Naive thymus-derived CD8-positive, alpha-beta T cell (primary cell): ENCODE results near the gene MTHFS. TPM values are rescaled to one million over a fixed set of nuclear protein-coding genes. Genes with fewer than 3 reads are reported as not detected.

Experiments used
- ATAC-seq, 2 donors: fragments of 150-1000 bp; cut with Tn5 transposase in 1 of 2; sonication (Bioruptor Pico), chemical (Tn5 transposase) in 1 of 2; 1 replicate in 1 of 2; 2 replicates in 1 of 2; pipeline ENCODE4 v1.10.0; 2021; ENCODE audit warnings: mild to moderate bottlenecking in 2 of 2, moderate library complexity in 2 of 2
- POLR2A ChIA-PET: fragments of 350-600 bp; sonication (Branson Sonifier 250); formaldehyde crosslinking; loops from one replicate; lab custom pipeline; 2021; ENCODE audit warnings: antibody characterized with exemption; lab: Charles Lee
- DNase-seq, 10 donors: peaks; one replicate each; pipeline versions ENCODE4 v3.0.0 to v3.0.0-alpha.2; 2020 to 2022
- H3K27ac Mint-ChIP-seq, 10 donors: one replicate each; pipeline ENCODE4 v1.8.0; 2020 to 2022; ENCODE audit warnings: mild to moderate bottlenecking in 10 of 10, mixed read lengths in 10 of 10, moderate library complexity in 4 of 10, inconsistent platforms in 1 of 10
- H3K27me3 Mint-ChIP-seq, 5 donors: one replicate each; pipeline ENCODE4 v1.8.0; 2021 to 2022; ENCODE audit warnings: mixed read lengths in 5 of 5
- H3K36me3 Mint-ChIP-seq, 3 donors: one replicate each; pipeline ENCODE4 v1.8.0; 2020 to 2022; ENCODE audit warnings: mixed read lengths in 3 of 3, mild to moderate bottlenecking in 2 of 3, inconsistent platforms in 1 of 3
- H3K4me1 Mint-ChIP-seq, 4 donors: one replicate each; pipeline ENCODE4 v1.8.0; 2021 to 2022; ENCODE audit warnings: mixed read lengths in 4 of 4
- H3K4me3 Mint-ChIP-seq, 10 donors: one replicate each; pipeline ENCODE4 v1.8.0; 2020 to 2022; ENCODE audit warnings: mild to moderate bottlenecking in 10 of 10, mixed read lengths in 10 of 10, moderate library complexity in 6 of 10, inconsistent platforms in 1 of 10
- H3K9me3 Mint-ChIP-seq, 9 donors: one replicate each; pipeline ENCODE4 v1.8.0; 2020 to 2022; ENCODE audit warnings: mixed read lengths in 9 of 9, mild to moderate bottlenecking in 3 of 9, inconsistent platforms in 1 of 9, moderate library complexity in 1 of 9
- polyA plus RNA-seq, 3 donors: library from polyadenylated mRNA; unstranded; fragments of 300-500 nt; fragmentation: Illumina TruSeq; gene quantifications; one replicate each; pipeline ENCODE4 v1.2.3, GENCODE V29; 2021
- total RNA-seq, 8 experiments: library from RNA in 2 of 8; stranded (reverse) in 2 of 8; gene quantifications; one replicate each; pipeline ENCODE4 v1.2.3 and lab custom pipeline; 2021 to 2026

MTHFS gene
- total and polyA plus RNA-seq, 5 experiments from 2014 or later = 31.0 to 106 (median 82.6) TPM

GRCh38 chr15:79887054-79887930 lies 9.5 kb downstream of the MTHFS start:
- ATAC-seq = no peak
- H3K9me3 Mint-ChIP-seq = no peaks in the 10 kb centered on the region
- POLR2A ChIA-PET = interaction anchor here (0.6 to 1.8 kb wide), 3 partner anchors 9 to 109 kb away, joined by 4 to 7 read pairs (median 6); partner anchors contain the start of gene MTHFS
- H3K4me1 Mint-ChIP-seq = peaks cover 35 to 75% (median 56%) of the 10 kb centered on the region in 4 donors
- H3K4me3 Mint-ChIP-seq = no peak overlapping the region
- peaks cover 40 to 95% (median 69%) of the 10 kb centered on the region in 3 donors for H3K36me3 Mint-ChIP-seq
- no peak for DNase-seq
- H3K27ac Mint-ChIP-seq = peak overlapping the region in 1 of 10 donors; percentile 12
- H3K27me3 Mint-ChIP-seq = no peaks in the 10 kb centered on the region

GRCh38 chr15:79886124-79886523 lies 10.7 kb downstream of the MTHFS start:
- ATAC-seq (no peak), DNase-seq (no peak)
- no peaks in the 10 kb centered on the region for H3K9me3 Mint-ChIP-seq
- H3K27me3 Mint-ChIP-seq = no peaks in the 10 kb centered on the region
- H3K4me3 Mint-ChIP-seq = no peak overlapping the region
- H3K36me3 Mint-ChIP-seq = peaks cover 42 to 95% (median 72%) of the 10 kb centered on the region in 3 donors
- POLR2A ChIA-PET = interaction anchor here (1.3 to 1.8 kb wide), 2 partner anchors 10 to 37 kb away, joined by 6 to 7 read pairs; partner anchors contain the start of gene MTHFS
- H3K4me1 Mint-ChIP-seq = peaks cover 32 to 82% (median 57%) of the 10 kb centered on the region in 4 donors
- H3K27ac Mint-ChIP-seq = no peak overlapping the region

GRCh38 chr15:79884204-79884596 lies 12.6 kb downstream of the MTHFS start:
- H3K27ac Mint-ChIP-seq = peak overlapping the region in 3 of 10 donors; percentile 36 to 48 (median 38)
- H3K4me1 Mint-ChIP-seq = peaks cover 17 to 68% (median 48%) of the 10 kb centered on the region in 4 donors
- H3K36me3 Mint-ChIP-seq = peaks cover 49 to 100% (median 87%) of the 10 kb centered on the region in 3 donors
- POLR2A ChIA-PET = no interaction called here
- H3K4me3 Mint-ChIP-seq = no peak overlapping the region
- ATAC-seq = no peak
- DNase-seq = no peak
- no peaks in the 10 kb centered on the region for H3K27me3 Mint-ChIP-seq
- peaks cover 0 to 13% (median 6%) of the 10 kb centered on the region in 9 donors for H3K9me3 Mint-ChIP-seq

GRCh38 chr15:79883579-79884203 lies 13.1 kb downstream of the MTHFS start:
- ATAC-seq = no peak
- POLR2A ChIA-PET = no interaction called here
- H3K9me3 Mint-ChIP-seq = peaks cover 0 to 18% (median 6%) of the 10 kb centered on the region in 9 donors
- peak overlapping the region in 2 of 10 donors; percentile 36 to 48 for H3K27ac Mint-ChIP-seq
- H3K36me3 Mint-ChIP-seq = peaks cover 51 to 99% (median 86%) of the 10 kb centered on the region in 3 donors
- H3K4me1 Mint-ChIP-seq = peaks cover 15 to 63% (median 46%) of the 10 kb centered on the region in 4 donors
- H3K27me3 Mint-ChIP-seq = no peaks in the 10 kb centered on the region
- no peak overlapping the region for H3K4me3 Mint-ChIP-seq
- no peak for DNase-seq

GRCh38 chr15:79881668-79882067 lies 15.1 kb downstream of the MTHFS start:
- POLR2A ChIA-PET = no interaction called here
- ATAC-seq = no peak
- Mint-ChIP-seq H3K9me3 (peaks cover 0 to 38% (median 18%) of the 10 kb centered on the region in 9 donors), H3K27me3 (no peaks in the 10 kb centered on the region), H3K4me3 (peak overlapping the region in 1 of 10 donors; percentile 19), H3K36me3 (peaks cover 56 to 99% (median 87%) of the 10 kb centered on the region in 3 donors), H3K27ac (peak overlapping the region in 2 of 10 donors; percentile 71 to 74), H3K4me1 (peaks cover 7 to 45% (median 34%) of the 10 kb centered on the region in 4 donors)
- DNase-seq = no peak

- H3K27ac Mint-ChIP-seq = peak overlapping the region in 3 of 10 donors; percentile 71 to 74 (median 73)
- H3K4me3 Mint-ChIP-seq = peak overlapping the region in 1 of 10 donors; percentile 19
- H3K36me3 Mint-ChIP-seq = peaks cover 56 to 99% (median 91%) of the 10 kb centered on the region in 3 donors
- DNase-seq (no peak), ATAC-seq (no peak)
- peaks cover 7 to 45% (median 33%) of the 10 kb centered on the region in 4 donors for H3K4me1 Mint-ChIP-seq
- POLR2A ChIA-PET = interaction anchor here (0.7 kb wide), 1 partner anchor 1458 kb away, joined by 5 read pairs; no protein-coding TSS in a partner anchor
- peaks cover 0 to 42% (median 18%) of the 10 kb centered on the region in 9 donors for H3K9me3 Mint-ChIP-seq
- H3K27me3 Mint-ChIP-seq = no peaks in the 10 kb centered on the region
These were observed 15.6 kb downstream of the MTHFS start for GRCh38 chr15:79881254-79881653.

- Mint-ChIP-seq H3K27ac (no peak overlapping the region), H3K27me3 (no peaks in the 10 kb centered on the region), H3K4me3 (peak overlapping the region in 1 of 10 donors; percentile 11), H3K9me3 (peaks cover 0 to 72% (median 37%) of the 10 kb centered on the region in 9 donors), H3K36me3 (peaks cover 61 to 99% (median 95%) of the 10 kb centered on the region in 3 donors), H3K4me1 (peaks cover 10 to 20% (median 14%) of the 10 kb centered on the region in 4 donors)
- DNase-seq (no peak), ATAC-seq (no peak)
- POLR2A ChIA-PET = no interaction called here
These were observed 18.6 kb downstream of the MTHFS start for GRCh38 chr15:79878078-79878705.

GRCh38 chr15:79875213-79875612 lies 21.6 kb downstream of the MTHFS start:
- peaks cover 9 to 22% (median 15%) of the 10 kb centered on the region in 4 donors for H3K4me1 Mint-ChIP-seq
- H3K36me3 Mint-ChIP-seq = peaks cover 68 to 92% (median 84%) of the 10 kb centered on the region in 3 donors
- no peak for DNase-seq
- no peak overlapping the region for H3K27ac Mint-ChIP-seq
- no peaks in the 10 kb centered on the region for H3K27me3 Mint-ChIP-seq
- POLR2A ChIA-PET = interaction anchor here (0.5 to 2.7 kb wide), 2 partner anchors 23 to 48 kb away, joined by 3 to 8 read pairs; no protein-coding TSS in a partner anchor
- no peak overlapping the region for H3K4me3 Mint-ChIP-seq
- no peak for ATAC-seq
- peaks cover 0 to 69% (median 37%) of the 10 kb centered on the region in 9 donors for H3K9me3 Mint-ChIP-seq

- Mint-ChIP-seq H3K4me1 (peaks cover 9 to 22% (median 15%) of the 10 kb centered on the region in 4 donors), H3K27me3 (no peaks in the 10 kb centered on the region), H3K4me3 (no peak overlapping the region), H3K9me3 (peaks cover 0 to 59% (median 32%) of the 10 kb centered on the region in 9 donors), H3K27ac (no peak overlapping the region), H3K36me3 (peaks cover 62 to 88% (median 75%) of the 10 kb centered on the region in 3 donors)
- ATAC-seq (no peak), DNase-seq (no peak)
- POLR2A ChIA-PET = interaction anchor here (2.7 kb wide), 1 partner anchor 49 kb away, joined by 8 read pairs; no protein-coding TSS in a partner anchor
These were observed 22.6 kb downstream of the MTHFS start for GRCh38 chr15:79874242-79874641.

GRCh38 chr15:79872358-79873017 lies 24.3 kb downstream of the MTHFS start:
- DNase-seq (peak in 8 of 10 donors; percentile 3 to 68 (median 42)), ATAC-seq (peak; percentile 73 to 84)
- H3K36me3 Mint-ChIP-seq = peaks cover 47 to 87% (median 68%) of the 10 kb centered on the region in 3 donors
- peak overlapping the region in 4 of 10 donors; percentile 13 to 58 (median 48) for H3K4me3 Mint-ChIP-seq
- POLR2A ChIA-PET = interaction anchor here (1.0 kb wide), 1 partner anchor 98 kb away, joined by 3 read pairs; no protein-coding TSS in a partner anchor
- H3K27ac Mint-ChIP-seq = peak overlapping the region; percentile 19 to 92 (median 80)
- peaks cover 11 to 27% (median 22%) of the 10 kb centered on the region in 4 donors for H3K4me1 Mint-ChIP-seq
- H3K9me3 Mint-ChIP-seq = peaks cover 0 to 45% (median 23%) of the 10 kb centered on the region in 9 donors
- H3K27me3 Mint-ChIP-seq = no peaks in the 10 kb centered on the region

GRCh38 chr15:79868554-79868953 lies 28.3 kb downstream of the MTHFS start:
- Mint-ChIP-seq H3K36me3 (peaks cover 20 to 73% (median 48%) of the 10 kb centered on the region in 3 donors), H3K27me3 (no peaks in the 10 kb centered on the region), H3K27ac (no peak overlapping the region)

More at GRCh38 chr15:79868554-79868953, 28.3 kb downstream of the MTHFS start:
- ATAC-seq = no peak
- H3K4me3 Mint-ChIP-seq = no peak overlapping the region
- H3K9me3 Mint-ChIP-seq = peaks cover 0 to 9% (median 0%) of the 10 kb centered on the region in 9 donors
- H3K4me1 Mint-ChIP-seq = peaks cover 15 to 37% (median 24%) of the 10 kb centered on the region in 4 donors
- DNase-seq = no peak
- POLR2A ChIA-PET = no interaction called here
